GM19468 (cell line): Measurements from ENCODE around the gene C8A.

Experiments used
- ATAC-seq: cut with Tn5 transposase; IDR thresholded peaks from one replicate; pipeline ENCODE4 v1.9.1; 2021; ENCODE audit warnings: mild to moderate bottlenecking, moderate library complexity, moderate number of reproducible peaks; ENCODE audit not compliant: unreplicated experiment; ENCODE audit errors: extremely low read depth

The C8A gene

DNA sequence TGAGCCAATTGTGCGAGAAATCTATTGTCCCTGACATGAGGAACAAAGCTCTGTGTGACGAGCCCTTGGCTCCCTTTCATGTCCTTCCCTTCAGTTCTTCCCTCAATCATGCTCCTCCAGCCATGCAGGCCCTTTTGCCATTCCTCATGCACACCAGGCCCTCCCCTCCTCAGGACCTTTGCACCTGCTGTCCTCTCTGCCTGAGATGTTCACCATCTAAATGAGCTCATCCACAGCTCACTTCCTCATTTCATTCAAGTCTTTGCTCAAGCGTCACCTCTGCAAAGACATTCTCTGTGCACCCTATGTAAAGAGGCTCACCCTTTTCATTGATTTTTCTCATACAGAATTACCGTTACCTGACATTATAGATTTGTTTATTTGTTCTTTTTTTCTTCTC lies 67.5 kb downstream of the C8A start:
- ATAC-seq = no peak

DNA sequence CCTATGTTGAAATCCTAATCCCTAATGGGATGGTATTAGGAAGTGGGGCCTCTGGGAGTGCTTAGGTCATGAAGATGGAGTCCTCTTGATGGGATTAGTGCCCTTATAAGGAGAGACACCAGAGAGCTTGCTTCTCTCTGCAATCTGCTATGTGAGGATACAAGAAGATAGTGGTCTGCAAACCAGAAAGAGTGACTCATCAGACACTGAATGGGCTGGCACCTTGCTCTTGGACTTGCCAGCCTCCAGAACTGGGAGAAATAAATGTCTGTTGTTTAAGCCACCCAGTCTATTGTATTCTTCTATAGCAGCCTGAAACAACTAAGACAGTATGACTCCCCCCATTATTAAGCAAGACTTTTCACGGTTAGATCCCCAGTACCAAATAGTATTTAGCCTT lies 67.9 kb downstream of the C8A start:
- ATAC-seq = no peak

DNA sequence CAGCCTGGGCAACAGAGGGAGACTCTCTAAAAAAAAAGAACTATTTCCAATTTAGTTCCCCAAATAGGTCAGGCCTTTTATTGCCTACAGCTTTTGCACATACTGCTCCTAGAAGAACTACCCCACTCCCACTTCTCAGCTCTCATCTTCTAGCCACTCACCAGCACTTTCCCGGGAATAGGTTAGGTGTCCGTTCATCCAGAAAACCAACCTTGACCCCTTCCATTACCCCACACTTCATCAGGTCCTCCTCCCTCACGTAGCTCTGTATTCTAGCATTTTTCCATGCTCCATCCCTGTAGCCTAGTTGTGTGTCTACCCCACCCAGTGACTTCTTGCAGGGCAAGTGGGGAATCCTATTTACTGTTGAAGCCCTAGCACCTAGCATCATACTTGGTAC lies 68.6 kb downstream of the C8A start:
- no peak for ATAC-seq

DNA sequence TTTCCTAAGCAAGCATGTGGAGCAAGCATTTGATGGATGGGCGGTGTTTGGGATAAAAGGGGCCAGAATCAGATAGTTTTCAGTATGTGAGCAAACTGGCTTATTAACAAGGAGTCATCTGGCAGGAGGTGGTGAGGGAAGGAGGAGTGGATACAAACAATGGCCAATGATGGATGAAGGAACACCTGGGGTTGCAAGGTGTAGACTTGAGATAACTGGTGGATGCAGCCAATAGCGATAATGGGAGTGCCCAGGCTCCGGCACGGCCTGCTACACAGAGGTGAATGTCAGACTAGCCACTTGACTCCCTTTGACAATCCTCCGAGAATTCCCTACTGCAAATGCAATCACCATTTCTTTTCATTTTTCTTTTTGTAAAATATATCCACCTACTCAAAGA lies 69.5 kb downstream of the C8A start:
- no peak for ATAC-seq

DNA sequence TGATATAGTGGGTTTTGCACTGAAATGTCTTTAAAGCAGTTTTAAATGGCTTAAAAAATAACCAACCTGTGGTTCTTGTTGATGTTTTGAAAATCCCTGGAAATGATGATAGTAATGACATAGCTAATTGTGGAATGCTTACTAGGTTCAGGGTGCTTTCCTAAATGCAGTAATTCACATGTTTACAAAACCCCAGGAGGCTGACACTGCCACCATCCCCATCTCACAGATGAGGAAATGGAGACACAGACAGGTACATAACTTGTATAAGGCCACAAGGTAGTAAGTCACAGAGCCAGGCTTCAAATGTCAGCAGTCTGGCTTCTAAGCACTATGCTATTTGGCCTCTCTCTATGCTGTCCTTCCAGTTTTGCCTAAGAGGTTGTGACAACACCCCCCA lies 70.6 kb downstream of the C8A start:
- no peak for ATAC-seq

DNA sequence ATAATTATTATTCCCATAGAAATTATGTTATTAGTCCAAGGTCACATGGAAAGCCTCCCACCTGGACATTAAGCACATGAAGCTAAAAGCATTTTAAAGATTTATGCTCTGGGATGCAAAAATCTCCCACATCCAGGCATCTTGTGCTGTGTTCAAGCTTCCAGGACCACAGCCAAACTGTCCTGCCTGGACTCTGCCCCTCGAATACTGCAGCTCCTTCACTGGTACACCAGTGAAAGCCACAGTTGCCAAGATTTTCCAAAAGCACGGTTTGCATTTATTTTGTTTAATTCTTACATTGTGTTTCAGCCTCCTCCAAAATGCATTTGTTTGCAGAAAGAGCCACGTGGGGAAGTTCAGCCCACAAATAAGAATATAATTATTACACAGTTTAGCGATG lies 72.6 kb downstream of the C8A start:
- ATAC-seq = no peak

DNA sequence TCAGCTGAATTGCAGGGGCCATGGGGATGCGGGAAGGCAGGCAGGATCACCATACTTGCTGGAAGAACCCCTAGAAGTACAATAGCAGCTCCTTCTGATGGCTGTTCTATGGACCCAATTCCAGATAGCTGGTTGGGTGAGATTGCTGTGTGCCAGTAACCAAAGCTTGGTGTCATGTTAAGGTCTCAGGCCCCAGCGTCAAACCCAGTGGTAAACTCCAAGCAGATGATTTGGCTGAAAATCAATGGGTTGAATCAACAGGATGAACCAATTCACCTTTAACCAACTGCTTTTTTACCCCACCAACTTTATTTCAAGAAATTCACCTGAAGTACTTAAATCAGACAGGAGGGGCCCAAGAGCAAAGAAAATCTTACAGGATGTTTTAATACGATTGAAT lies 73.4 kb downstream of the C8A start:
- ATAC-seq = no peak

DNA sequence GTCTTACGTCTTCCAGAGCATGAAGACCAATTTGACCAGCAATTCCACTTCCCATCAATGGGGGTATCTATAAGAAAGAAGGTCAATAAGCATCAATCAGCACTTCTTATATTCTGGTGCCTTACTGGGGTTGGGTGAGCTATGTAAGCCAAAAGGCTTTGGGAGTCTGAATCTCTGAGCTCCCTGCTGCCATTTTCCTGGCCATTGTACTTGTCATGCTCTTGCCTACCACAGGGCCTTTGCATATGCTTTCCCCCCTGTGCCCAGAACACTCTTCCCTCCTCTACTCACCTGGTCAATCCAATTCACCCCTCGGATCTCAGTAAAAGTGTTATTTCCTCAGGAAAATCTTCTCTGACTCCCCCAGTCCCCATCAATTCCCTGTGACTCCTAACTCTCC lies 74.9 kb downstream of the C8A start:
- no peak for ATAC-seq

DNA sequence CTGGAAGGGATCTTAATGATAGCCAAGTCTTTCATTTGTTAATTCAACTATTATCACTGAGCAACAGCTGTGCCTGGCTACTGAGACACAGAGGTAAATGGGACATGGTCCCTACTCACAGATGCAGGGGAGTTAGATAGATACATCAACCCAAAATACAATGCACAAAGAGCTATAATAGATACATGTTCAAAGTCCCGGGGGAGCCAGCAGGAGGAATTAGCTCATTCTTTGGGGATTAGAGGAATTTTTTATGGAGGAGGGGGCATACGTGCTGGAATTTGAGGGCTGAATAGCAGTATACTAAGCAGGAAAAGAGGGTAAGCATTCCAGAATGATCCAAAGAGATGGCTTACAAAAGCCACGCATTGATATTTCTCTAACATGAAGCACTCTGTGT lies 76.6 kb downstream of the C8A start:
- no peak for ATAC-seq

DNA sequence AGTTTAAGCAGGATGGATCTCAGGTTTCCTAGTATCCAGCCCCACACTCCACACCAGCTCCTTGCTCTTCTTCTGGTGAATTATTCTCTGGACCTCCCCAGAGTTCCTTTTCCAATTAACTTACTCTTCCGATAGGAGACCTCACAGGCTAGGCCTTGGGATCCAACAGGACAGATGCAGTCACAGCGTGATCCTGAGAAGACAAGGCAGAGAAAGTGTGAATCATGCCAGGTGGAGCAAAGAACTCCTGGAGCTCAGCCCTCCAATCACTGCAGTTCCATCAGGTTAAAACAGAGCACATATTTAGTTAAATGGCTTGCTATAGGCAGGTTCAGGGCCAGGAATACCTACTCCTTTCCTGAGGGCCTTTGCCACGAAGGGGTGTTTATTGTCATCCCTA lies 77.1 kb downstream of the C8A start:
- ATAC-seq = no peak

DNA sequence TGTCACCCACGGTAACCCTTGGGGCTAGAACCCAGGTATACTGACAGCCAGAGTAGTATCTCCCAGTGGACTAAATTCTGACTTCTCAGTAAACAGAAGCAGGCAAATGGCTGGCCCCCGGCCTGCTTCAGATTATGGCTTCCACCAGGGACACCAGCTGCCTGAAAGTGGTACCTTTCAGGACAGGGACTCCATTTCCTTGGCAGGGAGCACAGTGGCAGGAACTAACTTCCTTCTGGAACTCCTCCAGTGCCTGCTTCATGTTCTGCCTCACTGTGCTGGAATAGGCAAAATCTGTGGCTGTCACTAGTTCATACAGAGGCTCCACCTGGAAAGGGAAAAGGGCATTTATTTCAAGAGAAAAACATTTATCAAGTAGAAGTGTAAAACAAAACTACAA lies 78.6 kb downstream of the C8A start:
- ATAC-seq = no peak

DNA sequence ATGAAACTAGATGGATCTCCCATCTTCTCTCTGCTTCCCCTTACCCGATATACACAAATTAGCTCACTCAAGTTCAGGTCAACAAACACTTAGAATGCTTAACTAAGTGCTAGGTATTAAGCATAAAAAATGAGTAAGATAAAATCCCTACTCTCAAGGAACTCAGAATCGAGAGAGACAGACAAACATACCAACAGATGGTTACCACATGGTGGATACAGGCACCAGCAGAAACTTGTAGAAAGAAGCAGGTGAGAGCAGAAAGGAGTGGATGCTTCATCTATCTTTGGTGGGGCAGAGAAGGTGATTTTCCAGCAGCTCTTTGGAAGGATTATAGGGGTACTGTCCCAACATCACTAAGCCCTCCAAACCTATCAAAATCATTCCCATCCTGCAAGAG lies 79.0 kb downstream of the C8A start:
- ATAC-seq = no peak

DNA sequence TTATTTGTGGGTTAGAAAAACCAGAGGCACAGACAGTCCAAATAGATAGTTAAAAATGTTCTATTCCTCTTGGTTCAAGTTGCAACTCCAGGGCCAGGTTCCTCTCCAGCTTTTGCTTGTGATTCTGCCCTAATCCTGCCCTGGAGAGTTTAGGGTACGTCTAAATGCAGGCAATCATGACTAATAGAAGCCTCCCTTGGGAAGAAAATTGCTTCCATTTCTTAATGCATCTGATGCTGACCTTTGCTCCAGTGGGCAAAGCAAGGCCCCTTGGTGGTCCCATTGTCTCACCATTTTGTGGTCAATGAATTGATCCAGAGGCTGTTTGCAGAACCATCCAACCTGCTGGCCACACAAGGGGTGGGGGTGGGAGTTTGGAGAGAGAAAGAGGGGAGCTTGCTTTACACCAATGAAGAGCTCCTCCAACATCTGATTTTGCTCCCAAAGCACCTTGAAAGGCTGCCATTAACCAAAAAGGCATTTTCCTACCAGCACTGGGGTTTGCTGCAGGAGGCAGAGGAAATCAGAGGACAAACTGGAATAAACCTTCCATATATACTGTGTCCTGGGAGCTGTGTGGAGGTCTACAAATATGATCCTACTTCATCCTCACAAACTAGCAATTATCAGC lies 79.9 kb downstream of the C8A start:
- ATAC-seq = no peak

DNA sequence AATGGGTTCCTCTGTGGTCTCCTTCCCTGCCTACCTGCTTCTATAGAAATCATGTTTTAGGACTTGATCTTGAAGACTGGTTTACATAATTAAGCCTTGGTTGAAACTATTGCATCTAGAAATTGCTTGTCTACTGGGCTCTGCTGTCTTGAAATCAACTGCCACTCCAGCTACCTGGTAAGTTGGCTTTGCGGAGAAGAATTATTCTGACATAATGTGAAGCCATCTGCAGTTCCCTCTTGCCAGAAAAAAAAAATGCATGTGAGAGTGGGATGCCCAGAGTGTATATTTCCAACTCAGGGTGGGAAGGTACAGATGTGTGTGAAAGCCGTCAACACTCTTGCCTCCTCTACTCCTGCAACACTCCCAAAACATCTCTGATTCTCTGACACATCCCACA lies 84.0 kb downstream of the C8A start:
- no peak for ATAC-seq

DNA sequence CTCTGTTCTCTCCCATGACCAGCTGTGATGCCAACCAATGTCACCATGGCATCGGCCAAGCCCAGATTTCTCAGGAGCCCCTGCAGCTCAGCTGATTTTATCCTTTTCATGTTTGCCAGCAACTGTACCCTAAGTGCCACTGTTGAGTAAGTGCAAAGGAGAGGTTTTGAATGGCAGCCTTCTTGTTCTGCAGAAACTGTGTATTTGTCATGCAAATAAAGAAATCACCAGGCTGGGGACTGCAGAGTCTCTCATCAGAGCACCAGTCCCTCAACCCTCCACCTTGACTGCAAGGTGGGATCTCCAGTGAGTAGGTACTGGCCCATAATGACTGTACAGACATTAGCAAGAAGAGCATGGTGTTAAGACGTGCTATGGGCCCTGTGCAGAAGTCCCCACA lies 84.6 kb downstream of the C8A start:
- no peak for ATAC-seq

DNA sequence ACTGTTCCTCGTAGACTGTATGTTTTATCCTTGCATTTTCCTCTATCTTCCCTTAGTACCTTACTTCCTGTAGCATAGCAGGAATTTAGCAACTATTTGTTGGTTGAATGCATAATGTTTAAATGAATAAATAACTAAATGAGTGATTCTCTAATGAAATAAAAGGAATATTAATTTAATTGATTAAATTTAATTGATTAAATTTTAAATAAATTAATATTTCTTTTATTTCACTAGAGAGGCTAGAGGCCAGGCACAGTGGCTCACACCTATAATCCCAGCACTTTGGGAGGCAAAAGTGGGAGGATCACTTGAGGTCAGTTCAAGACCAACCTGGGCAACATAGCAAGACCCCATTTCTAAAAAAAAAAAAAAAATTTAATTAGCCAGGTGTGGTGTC lies 85.4 kb downstream of the C8A start:
- ATAC-seq = no peak

DNA sequence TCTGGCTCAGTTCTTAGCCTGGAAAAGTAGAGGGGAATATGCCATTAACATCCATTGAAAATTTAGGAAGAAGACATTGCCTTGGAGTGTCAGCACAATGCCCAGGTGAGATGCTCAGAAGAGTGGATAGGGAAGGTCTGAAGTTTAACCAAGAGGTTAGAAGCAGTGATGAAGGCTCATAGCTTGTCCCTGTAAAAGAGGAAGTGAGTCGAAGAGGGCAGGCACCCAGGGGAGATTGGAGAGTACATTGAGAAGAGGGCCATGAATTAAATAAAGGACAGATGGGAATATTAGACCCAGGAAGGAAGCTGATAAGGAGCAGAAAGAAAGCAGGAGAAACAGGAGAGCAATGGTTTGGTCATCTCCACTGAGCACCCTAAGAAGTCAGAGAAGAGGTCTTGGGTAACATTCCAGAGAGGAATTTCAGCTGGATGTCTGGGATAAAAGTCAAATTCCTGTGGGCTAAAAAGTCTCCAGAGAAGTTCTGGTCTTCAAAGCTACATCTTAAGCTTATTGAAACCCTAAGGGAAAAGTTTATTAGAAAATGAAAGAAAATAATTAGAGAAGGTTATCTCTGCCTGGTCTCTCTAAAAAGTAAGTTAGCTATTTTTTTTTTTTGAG lies 93.9 kb downstream of the C8A start:
- no peak for ATAC-seq

DNA sequence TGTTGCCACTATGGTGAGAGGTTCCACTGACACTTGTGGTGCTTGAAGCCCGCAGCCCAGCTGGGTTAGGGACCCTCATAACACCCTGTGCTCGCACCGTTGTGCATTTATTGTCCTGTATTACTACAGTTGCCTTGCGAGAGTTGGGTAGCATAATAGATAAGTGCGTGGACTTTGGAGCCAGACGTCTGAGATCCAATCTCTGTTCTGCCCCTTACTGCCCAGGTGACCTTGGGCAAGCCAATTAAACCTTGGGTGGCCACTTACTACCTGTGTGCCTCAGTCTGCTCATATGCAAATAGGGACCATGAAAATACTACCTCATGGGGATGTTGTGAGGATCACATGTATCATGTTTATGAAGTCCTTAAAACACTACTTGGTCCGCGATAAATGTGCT lies 97.9 kb downstream of the C8A start:
- ATAC-seq = no peak

DNA sequence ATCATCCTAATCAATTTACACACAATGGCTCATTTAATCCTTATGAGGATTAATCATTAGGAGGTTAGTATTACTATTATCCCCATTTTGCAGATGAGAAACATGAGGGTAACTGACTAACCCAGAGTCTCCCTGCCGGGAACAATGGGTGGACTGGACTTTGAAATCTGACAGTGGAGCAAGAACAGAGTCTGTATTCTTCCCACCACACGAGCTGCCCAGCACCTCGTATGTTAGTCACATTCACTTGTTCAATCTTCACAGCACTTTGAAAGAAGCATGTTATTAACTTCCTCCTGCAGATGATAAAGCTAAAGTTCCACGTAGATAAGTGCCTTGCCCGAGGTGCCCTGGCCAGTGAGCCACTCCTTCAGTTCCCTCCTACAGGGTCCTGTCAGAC lies 98.8 kb downstream of the C8A start:
- no peak for ATAC-seq

DNA sequence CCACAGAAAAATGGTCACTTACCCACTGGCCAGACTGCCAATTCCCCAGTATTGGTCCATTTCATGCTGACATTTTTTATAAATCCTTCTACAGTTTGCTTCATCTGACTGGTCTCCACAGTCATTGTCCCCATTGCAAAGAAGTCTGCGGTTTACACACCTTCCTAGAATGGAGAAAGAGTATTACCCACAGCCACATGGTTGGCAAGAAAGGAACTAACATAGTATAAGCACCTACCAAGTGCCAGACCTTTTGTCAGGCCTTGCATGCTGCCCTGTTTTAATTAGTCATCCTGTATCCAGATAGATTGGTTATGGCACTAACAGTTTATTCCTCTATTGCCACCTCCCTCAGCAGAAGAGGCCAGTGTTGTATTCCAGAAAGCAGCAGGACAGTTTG lies 100.1 kb downstream of the C8A start:
- ATAC-seq = no peak

DNA sequence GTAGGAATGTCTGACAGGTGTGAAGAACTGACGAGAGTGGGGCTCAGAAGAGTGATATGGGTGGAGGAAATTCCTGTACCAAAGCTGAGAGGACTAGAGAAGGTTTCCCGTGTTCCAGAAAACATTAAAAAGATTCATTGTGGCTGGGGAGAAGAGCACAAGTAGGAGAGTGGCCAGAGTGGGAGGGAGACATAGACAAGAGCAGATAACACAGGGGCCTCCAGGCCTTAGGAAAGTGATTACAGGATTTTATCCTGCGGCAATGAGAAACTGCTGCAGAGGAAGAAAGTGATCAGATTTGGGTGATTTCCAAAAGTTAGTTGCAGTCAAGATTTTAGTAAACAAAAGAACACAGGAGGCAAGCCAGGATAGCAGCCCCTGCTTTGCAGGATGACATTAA lies 103.3 kb downstream of the C8A start:
- ATAC-seq = no peak

DNA sequence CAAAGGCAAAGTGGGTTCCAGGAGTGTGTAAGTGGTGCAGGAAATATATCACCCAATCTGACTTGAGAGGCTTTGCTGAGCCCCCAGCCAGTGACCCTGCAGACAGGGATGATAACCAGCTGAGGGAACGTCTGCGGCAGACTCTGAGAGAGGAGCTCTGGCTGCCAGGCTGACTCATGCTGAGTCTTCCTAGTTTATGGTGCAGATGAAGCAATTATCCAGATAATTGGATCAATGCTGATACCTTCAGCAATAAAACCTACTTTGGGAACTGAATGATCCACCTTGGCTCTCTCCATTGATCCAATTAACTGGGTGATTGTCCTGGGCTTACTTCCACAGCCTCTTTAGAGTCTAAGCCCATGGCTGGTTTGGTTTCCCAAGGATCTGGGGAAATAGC lies 103.9 kb downstream of the C8A start:
- ATAC-seq = no peak

DNA sequence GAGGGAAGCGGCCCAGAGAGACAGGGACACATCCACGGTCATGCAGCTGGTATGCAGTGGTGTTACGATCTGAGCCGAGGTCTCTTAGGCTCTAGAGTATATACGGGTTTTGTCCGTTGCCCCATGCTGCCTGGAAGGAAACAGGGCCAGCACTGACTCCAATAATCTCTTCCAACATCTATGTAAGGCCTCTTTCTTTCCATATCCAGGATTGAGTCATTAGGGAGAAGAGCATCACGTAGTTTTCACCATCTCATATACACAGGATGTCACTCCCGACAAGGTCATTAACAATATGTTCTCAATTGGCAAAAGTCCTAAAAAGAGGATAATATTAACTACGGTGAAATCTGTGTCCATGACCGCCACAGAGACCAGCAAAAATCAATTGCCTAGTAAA lies 106.8 kb downstream of the C8A start:
- no peak for ATAC-seq
